IPS-18a (cell line): Measurements from ENCODE around the gene CHST15.

Source experiments
- H3K27ac ChIP-seq: one replicate; pipeline ENCODE4 v1.5.1; 2013; ENCODE audit warnings: low read length
- H3K27me3 ChIP-seq: one replicate; pipeline ENCODE4 v1.6.1; 2013; ENCODE audit warnings: mild to moderate bottlenecking, low read length; ENCODE audit not compliant: control insufficient read depth, insufficient read depth
- H3K36me3 ChIP-seq: one replicate; pipeline ENCODE4 v1.6.1; 2013; ENCODE audit warnings: low read depth, low read length; ENCODE audit not compliant: control insufficient read depth
- H3K4me1 ChIP-seq: one replicate; pipeline ENCODE4 v1.6.1; 2013; ENCODE audit warnings: low read depth, low read length; ENCODE audit not compliant: control insufficient read depth
- H3K4me3 ChIP-seq: one replicate; pipeline ENCODE4 v1.5.1; 2013; ENCODE audit warnings: low read length
- H3K9ac ChIP-seq: one replicate; pipeline ENCODE4 v1.6.1; 2013; ENCODE audit warnings: mild to moderate bottlenecking, low read length, moderate library complexity
- H3K9me3 ChIP-seq: one replicate; pipeline ENCODE4 v1.6.1; 2013; ENCODE audit warnings: low read depth, low read length; ENCODE audit not compliant: control insufficient read depth

Gene CHST15

DNA sequence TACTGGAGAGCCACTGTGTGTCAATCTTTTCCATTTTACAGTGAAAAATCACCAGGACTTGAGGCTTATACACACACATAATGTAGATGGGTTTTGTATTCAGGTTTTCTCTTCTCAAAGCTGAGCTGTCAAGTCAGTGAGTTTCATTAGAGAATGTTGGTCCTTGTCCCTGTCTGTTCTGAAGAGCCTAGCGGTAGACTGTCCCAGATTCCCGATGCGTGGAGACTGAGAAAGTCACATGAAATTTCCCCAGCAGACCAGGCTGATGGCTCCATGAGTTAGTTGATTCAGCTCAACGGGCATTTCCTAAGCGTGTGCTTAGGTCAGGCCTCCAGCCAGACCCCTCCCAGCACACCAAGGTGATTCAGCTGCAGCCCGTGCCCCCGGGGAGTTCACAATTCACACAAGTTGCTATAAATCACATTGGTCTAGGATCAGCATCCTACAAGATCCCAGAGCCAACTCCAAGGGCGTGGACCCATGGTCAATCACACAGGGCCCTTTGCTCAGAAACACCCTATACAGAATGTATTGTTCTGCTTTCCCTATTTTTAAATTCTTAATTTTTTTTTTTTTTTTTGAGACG is 17.2 kb downstream of the CHST15 start:
- Histone ChIP-seq H3K9me3 (no peaks in the 10 kb centered on the region), H3K4me1 (peaks cover 22% of the 10 kb centered on the region)

DNA sequence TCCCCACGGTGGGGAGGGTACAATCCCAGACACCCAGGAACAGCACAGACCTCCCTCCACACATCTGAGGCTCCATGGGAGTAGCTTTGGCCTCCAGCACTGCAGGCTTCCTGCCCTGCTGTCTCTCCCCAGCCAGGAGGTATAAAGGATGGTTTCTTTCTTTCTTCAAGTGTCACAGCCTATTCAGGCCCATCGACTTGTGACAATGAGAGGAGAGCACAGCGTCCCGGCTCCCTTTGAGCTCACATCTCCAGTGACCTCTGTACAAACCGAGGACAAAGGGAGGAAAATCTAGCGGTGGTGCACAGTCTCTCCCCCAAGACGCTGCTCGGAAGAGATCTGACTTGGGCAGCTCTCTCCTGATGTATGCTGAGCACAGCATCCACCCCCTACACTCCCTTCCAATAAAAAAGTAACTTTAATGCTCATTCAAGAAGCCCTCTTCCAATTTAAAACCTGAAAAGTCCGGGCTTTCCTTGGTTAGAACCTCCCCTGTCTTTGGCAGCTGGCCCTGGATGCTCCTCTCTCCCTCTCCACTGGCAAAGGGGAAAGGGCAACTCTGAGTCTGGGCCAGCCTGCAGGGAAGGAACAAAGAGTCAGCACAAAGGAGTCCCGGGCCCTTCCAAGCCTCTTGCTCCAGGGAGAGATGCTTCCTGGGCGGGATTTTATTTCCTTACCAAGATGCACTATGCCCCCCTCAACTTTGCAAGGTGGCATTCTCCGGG is 18.0 kb downstream of the CHST15 start:
- Histone ChIP-seq H3K27ac (peak overlapping the region; percentile 6), H3K4me3 (no peak overlapping the region), H3K9ac (no peak overlapping the region), H3K9me3 (no peaks in the 10 kb centered on the region), H3K36me3 (no peaks in the 10 kb centered on the region), H3K4me1 (peaks cover 28% of the 10 kb centered on the region), H3K27me3 (no peaks in the 10 kb centered on the region)

More for the DNA sequence above, 17.2 kb downstream of the CHST15 start:
- Histone ChIP-seq H3K9ac (no peak overlapping the region), H3K4me3 (no peak overlapping the region), H3K27ac (no peak overlapping the region), H3K27me3 (no peaks in the 10 kb centered on the region), H3K36me3 (no peaks in the 10 kb centered on the region)

DNA sequence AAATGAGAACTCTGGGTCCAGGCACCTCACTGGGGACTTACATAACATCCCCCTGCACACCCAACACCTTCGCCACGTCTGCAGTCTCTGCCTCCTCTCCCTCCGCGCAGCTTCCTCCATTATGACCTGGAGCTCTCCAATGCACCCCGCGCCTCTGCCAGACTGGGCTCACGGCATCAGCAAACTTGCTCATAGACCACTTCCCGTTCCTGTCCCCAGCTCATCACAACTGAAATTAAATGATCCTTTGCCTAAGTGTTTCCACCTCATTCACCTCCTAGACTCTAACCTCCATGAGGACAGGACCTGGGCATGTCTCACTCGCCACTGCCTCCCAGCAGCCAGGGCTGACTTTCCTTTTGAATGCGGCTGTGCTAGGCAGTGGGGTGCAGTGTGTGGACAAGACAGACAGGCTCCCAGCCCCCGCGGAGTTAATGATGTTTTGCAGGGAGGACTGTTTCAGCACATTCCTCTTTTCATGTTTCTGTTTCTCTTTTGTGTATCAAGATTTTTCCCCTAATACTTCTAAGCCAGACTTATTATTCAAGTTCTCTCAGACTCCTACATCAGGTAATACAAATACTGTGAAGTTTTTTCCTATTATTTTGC is 18.8 kb downstream of the CHST15 start:
- Histone ChIP-seq H3K4me1 (peaks cover 33% of the 10 kb centered on the region), H3K9me3 (no peaks in the 10 kb centered on the region), H3K9ac (no peak overlapping the region), H3K4me3 (no peak overlapping the region), H3K27me3 (no peaks in the 10 kb centered on the region), H3K36me3 (no peaks in the 10 kb centered on the region), H3K27ac (no peak overlapping the region)

DNA sequence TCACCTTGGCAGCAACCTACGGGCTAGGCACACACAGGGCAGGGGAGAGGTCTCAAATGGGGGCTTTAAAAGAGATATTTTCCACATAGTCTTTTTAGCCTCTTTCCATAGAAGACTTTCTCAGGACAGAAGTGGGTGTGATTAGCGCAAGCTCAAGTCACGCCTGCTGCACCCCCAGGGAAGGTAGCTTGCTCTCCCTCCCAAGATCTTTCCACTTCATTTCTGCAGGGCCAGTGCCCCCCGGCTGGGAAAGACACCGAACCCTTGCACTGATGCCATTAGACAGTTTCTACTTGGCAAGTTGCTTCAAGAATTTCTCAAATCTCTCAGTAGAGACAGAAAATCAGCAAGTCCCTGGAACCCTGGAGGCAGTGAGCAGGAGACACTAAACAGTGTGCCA is 19.4 kb downstream of the CHST15 start:
- no peaks in the 10 kb centered on the region for H3K36me3 ChIP-seq
- no peak overlapping the region for H3K4me3 ChIP-seq
- peaks cover 33% of the 10 kb centered on the region for H3K4me1 ChIP-seq
- no peaks in the 10 kb centered on the region for H3K9me3 ChIP-seq
- no peaks in the 10 kb centered on the region for H3K27me3 ChIP-seq
- no peak overlapping the region for H3K27ac ChIP-seq
- H3K9ac ChIP-seq: no peak overlapping the region

DNA sequence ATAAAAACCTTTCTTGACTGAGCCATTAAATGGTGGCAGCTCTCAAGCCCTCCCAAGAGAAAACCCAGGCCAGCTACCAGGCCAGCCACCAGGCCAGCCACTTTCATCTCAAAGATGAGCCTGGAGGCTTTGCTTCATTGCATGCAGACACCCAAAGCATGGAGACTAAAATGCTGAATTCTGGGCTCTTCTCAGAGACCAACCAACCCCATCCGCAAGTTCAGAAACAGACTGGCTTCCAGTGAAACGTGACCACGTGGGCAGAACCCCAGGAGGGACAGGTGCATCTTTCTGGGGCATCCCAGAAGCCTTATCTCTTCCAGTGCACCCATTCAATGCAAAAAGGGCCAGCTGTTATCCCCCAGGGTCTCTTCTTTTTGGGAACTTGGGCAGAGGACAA is 20.9 kb downstream of the CHST15 start:
- Histone ChIP-seq H3K4me1 (peaks cover 33% of the 10 kb centered on the region), H3K27ac (no peak overlapping the region), H3K9ac (no peak overlapping the region), H3K36me3 (no peaks in the 10 kb centered on the region), H3K27me3 (no peaks in the 10 kb centered on the region), H3K4me3 (no peak overlapping the region), H3K9me3 (no peaks in the 10 kb centered on the region)

DNA sequence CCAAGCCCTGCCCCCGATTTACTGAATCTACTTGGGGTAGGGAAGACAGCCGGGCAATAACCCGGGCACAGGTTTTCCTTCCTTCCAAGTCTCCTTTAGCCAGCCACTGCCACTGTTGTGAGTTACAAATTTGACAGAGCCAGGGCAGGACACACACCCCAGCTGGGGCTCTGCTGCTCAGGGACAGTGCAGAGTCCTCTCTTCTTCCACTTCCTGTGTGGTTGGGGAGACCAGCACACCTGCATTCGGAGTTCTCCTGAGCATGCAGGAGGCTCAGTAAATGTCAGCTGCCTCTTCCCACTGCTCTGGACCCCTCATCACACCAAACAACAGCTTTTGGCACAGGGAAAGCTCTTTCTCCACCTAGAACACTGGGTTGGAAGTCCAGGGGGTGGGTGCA is 21.3 kb downstream of the CHST15 start:
- Histone ChIP-seq H3K4me1 (peaks cover 37% of the 10 kb centered on the region), H3K36me3 (no peaks in the 10 kb centered on the region), H3K9me3 (no peaks in the 10 kb centered on the region), H3K4me3 (no peak overlapping the region), H3K27me3 (no peaks in the 10 kb centered on the region), H3K9ac (no peak overlapping the region), H3K27ac (no peak overlapping the region)

DNA sequence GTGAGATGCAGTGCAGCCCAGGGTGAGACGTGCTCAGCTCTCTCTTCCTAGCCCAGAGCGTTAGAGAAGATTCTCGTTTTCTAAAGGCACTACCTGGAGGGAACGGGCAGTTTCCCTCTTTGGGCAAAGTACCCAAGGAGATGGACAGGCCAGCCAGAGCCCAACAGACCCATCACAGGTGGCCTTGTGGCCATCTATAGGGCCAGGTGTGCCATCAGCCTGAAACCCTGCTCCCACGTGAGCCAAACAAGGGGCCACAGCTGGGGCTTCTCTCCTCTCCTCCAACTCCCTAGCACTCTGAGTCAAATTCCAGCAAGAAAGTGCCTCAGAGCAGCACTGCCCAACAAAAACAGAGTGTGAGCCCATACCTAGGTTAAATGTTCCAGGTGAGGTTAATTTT is 22.3 kb downstream of the CHST15 start:
- Histone ChIP-seq H3K36me3 (no peaks in the 10 kb centered on the region), H3K4me3 (no peak overlapping the region), H3K27ac (no peak overlapping the region), H3K27me3 (no peaks in the 10 kb centered on the region), H3K4me1 (peaks cover 45% of the 10 kb centered on the region), H3K9me3 (no peaks in the 10 kb centered on the region), H3K9ac (no peak overlapping the region)

DNA sequence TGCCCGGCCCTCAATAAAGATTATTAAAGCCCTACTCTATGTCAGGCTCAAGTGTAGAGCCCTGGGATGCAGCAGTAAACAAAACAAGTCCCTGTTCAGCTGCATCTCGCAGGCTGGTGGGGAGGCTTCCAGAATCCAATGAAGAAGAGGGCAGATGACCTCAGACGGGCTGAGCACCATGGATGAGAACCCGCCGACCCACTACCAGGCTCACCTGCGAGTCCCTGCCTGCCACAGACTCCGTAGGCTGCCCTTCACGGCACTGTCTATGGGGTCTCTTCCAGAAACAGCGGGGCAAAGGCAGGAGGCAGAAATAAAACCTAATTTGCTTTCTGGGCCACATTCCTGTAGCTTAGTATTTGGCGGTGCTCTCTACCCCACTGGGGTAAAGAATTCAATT is 22.7 kb downstream of the CHST15 start:
- no peak overlapping the region for H3K9ac ChIP-seq
- H3K36me3 ChIP-seq: no peaks in the 10 kb centered on the region
- H3K27me3 ChIP-seq: no peaks in the 10 kb centered on the region
- H3K4me3 ChIP-seq: no peak overlapping the region
- H3K4me1 ChIP-seq: peaks cover 45% of the 10 kb centered on the region
- no peak overlapping the region for H3K27ac ChIP-seq
- no peaks in the 10 kb centered on the region for H3K9me3 ChIP-seq

DNA sequence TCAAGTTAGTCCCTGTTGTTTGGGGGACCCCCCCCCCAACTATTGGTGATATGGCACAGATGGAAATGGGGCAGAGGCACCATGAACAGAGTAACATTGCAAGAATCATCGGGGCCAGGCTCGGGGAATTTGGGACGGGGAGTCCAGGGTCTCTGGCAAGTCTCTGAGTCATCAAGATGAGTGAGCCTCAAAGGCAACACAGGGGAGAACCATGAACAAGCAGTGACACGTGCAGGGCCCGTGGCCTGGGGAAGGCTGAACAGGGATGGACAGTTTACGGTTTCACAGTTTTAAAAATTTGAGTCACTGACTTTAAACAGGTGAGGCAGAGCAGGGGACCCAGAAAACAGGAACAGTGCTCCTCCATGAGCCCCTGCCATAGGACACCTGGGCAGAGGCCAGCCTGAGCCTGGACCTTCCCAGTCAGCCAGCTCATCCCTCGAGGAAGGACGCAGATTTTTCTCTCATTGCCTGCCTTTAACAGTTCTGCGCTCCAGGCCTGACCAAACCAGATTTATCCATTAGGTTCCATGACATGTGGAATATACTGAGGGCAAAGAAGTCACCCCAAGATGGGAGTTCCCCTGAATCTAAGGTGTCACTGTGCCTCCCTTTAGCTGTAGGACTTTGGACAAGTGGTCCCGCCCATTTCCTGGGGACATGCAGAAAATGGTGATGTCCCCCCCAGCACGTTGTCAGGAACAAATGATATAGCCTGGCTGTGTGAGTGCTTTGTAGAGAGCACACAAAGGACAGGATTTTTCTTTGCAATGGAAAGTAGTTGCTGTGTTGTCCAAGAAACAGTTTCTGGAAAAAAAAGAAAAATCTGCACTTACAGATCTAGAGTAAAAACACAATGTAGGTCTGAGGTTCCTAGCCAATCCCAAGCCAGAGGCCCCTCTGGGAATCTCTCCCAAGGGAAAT is 23.8 kb downstream of the CHST15 start:
- Histone ChIP-seq H3K4me3 (no peak overlapping the region), H3K9ac (no peak overlapping the region), H3K27me3 (no peaks in the 10 kb centered on the region), H3K27ac (no peak overlapping the region), H3K4me1 (peaks cover 46% of the 10 kb centered on the region), H3K9me3 (no peaks in the 10 kb centered on the region), H3K36me3 (no peaks in the 10 kb centered on the region)

DNA sequence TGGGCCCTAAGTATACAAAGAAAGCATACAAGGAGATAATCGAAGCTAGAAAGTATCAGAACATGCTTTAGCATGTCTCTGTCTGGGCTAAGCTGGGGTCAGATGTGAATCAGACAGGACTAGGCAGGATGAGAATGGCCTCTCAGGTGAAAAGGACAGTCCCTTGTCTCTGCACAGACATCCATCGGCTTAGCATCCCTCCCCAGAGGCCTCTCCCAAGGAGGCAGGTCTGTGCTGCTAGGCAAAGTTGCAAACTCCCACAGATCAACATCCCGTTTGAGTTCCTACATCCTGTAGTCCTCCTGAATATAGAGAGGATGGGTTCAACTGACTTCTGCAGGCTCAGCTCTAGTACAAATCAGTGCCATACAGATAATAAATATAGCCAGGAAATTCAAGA is 24.5 kb downstream of the CHST15 start:
- Histone ChIP-seq H3K9ac (no peak overlapping the region), H3K4me1 (peaks cover 46% of the 10 kb centered on the region), H3K9me3 (no peaks in the 10 kb centered on the region), H3K27me3 (no peaks in the 10 kb centered on the region), H3K27ac (no peak overlapping the region), H3K36me3 (no peaks in the 10 kb centered on the region), H3K4me3 (no peak overlapping the region)

DNA sequence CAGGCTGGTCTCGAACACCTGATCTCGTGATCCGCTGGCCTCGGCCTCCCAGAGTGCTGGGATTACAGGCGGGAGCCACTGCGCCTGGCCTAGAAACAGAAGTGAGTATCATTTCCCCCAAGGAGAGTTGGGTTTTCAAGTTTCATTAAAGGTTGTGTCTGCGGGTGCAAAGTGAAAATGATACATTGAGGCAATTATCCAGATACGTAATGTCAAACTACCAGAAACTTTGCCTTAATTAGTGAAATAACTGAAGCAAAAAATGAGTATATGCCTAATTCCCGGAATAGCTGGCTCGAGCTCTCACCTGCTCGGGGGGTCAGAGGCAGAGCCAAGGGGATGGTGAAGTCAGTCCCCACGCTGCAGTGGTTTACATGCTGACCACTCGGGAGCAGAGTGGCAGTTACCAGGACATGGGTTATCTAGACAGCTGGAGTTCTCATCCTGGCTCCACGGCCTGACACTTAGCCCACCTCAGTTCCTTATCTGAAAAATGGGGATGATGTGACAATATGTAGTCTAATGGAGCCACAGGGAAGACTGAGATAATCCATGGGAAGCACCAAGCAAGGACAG is 25.5 kb downstream of the CHST15 start:
- no peak overlapping the region for H3K27ac ChIP-seq
- H3K9ac ChIP-seq: no peak overlapping the region
- no peaks in the 10 kb centered on the region for H3K36me3 ChIP-seq
- H3K4me3 ChIP-seq: no peak overlapping the region
- H3K27me3 ChIP-seq: no peaks in the 10 kb centered on the region
- H3K4me1 ChIP-seq: peaks cover 46% of the 10 kb centered on the region
- H3K9me3 ChIP-seq: no peaks in the 10 kb centered on the region
